ENCODE results near the gene NRGN. TPM values are rescaled to one million over a fixed set of nuclear protein-coding genes. Genes with fewer than 3 reads are reported as not detected.

Gene NRGN
- total and polyA plus RNA-seq, 2 donors, result 0.52 to 4.5 TPM

DNA sequence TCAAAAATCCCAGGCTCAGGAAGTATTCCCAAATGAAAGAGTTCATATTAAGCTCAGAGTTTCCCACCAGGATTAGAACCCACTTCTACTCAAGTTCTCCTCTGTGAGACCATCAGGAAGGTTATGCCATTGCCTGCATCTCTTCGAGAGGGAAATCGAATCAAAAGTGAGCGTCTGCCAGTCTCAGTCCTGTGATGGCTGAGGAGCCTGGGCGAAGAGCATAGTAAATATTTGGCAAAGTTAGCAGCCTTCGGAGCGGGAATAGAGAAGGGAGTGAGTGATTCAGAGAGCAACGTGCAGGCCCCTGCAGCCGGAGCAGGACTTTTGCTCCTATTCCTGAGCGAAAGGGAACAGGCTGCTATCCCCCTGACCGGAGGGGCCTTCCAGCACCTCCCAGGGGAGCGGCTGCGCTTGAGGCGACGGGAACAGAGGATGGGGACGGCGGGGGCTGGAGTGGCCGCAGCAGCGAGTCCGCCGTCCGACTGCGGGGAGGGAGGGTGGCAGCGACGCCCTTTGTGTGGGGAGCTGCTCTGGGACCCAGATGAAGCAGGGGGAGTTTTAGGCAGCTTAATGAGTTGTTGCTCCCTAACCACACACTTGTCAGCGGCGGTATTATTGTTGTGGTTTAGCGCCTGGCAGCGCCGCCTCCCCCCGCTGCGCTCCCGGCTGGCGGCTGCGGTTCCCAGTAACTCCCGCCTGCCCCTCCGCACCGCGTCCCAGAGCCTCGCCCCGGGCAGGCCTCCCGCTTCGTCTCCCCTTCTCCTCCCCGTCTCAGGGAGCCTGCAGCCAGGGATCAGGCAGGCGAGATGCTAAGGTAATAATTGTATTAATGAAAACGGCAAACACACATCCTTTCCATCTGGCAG lies 21.7 kb upstream of the NRGN start:
- H3K27ac ChIP-seq (ENCODE audit: low read depth in 1 of 2, low read length in 1 of 2), result no peak overlapping the region
- H3K9me3 ChIP-seq (ENCODE audit: control insufficient read depth in 2 of 2, insufficient read depth in 1 of 2, low read length in 1 of 2), result no peaks in the 10 kb centered on the region
- peaks cover 16 to 65% of the 10 kb centered on the region in 2 donors for H3K27me3 ChIP-seq (ENCODE audit: control insufficient read depth in 2 of 2, insufficient read depth in 1 of 2, low read length in 1 of 2)
- H3K36me3 ChIP-seq (ENCODE audit: control insufficient read depth in 2 of 2, insufficient read depth in 2 of 2, low read length in 1 of 2), result no peaks in the 10 kb centered on the region
- 1% methylated on average over 45 of the region's 45 CpGs for WGBS
- DNase-seq (ENCODE audit: low read depth in 6 of 9, low spot score in 9 of 9), result peak in 2 of 9 donors; percentile 2 to 62
- H3K4me1 ChIP-seq (ENCODE audit: control insufficient read depth in 2 of 2, insufficient read depth in 2 of 2, low read length in 2 of 2), result peaks cover 10 to 24% of the 10 kb centered on the region in 2 donors
- peak overlapping the region in 1 of 2 donors; percentile 37 for H3K4me3 ChIP-seq (ENCODE audit: low read length in 2 of 2)

DNA sequence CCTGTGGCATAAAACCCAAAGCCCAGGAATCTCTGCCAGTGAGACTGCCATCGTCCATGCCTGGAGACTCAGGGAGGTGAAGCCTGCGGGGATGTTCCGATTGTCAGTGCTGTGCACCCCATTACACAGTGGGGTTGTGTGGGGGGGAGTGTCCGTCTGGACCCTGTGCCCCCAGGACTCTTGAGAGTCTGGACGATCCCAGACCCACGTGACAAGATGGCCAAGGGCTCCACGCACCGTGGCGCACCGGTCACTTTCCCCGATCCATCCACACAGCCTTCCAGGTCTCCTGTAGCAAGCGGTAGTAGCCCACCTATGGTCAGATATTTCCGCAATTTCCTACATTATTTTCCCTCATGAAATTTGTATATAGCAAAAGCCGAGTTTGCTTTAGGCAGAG lies 20.9 kb upstream of the NRGN start:
- no peak overlapping the region for H3K27ac ChIP-seq (ENCODE audit: low read depth in 1 of 2, low read length in 1 of 2)

DNA sequence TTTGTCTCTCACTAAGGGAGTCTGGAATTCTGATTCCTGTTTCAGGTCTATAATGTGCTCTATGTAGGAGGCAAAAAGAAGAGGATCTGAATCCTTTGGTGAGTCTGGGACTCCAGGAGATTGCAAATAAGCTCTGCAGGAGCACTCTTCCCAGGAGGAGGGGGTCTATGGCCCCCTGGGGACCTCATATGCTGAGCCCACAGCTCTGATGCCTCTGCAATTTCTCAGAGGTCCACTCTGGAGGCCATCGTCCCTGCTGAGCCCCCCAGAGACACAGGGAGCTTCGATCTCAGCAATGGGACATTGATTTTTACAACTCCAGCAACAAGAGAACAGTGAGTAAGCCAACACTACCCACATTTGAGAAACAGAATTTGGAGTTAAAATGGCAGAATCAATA lies 20.2 kb upstream of the NRGN start:
- DNase-seq (ENCODE audit: low read depth in 6 of 9, low spot score in 9 of 9), result no peak
- H3K36me3 ChIP-seq (ENCODE audit: control insufficient read depth in 2 of 2, insufficient read depth in 2 of 2, low read length in 1 of 2), result no peaks in the 10 kb centered on the region
- no peaks in the 10 kb centered on the region for H3K9me3 ChIP-seq (ENCODE audit: control insufficient read depth in 2 of 2, insufficient read depth in 1 of 2, low read length in 1 of 2)
- peaks cover 14 to 71% of the 10 kb centered on the region in 2 donors for H3K27me3 ChIP-seq (ENCODE audit: control insufficient read depth in 2 of 2, insufficient read depth in 1 of 2, low read length in 1 of 2)
- 92% methylated on average over 2 of the region's 2 CpGs for WGBS
- H3K27ac ChIP-seq (ENCODE audit: low read depth in 1 of 2, low read length in 1 of 2), result no peak overlapping the region
- no peak overlapping the region for H3K4me3 ChIP-seq (ENCODE audit: low read length in 2 of 2)
- peaks cover 10 to 24% of the 10 kb centered on the region in 2 donors for H3K4me1 ChIP-seq (ENCODE audit: control insufficient read depth in 2 of 2, insufficient read depth in 2 of 2, low read length in 2 of 2)

More for the DNA sequence above, 20.9 kb upstream of the NRGN start:
- Histone ChIP-seq H3K4me1 (ENCODE audit: control insufficient read depth in 2 of 2, insufficient read depth in 2 of 2, low read length in 2 of 2) (peaks cover 10 to 24% of the 10 kb centered on the region in 2 donors), H3K9me3 (ENCODE audit: control insufficient read depth in 2 of 2, insufficient read depth in 1 of 2, low read length in 1 of 2) (no peaks in the 10 kb centered on the region), H3K27me3 (ENCODE audit: control insufficient read depth in 2 of 2, insufficient read depth in 1 of 2, low read length in 1 of 2) (peaks cover 16 to 69% of the 10 kb centered on the region in 2 donors), H3K36me3 (ENCODE audit: control insufficient read depth in 2 of 2, insufficient read depth in 2 of 2, low read length in 1 of 2) (no peaks in the 10 kb centered on the region), H3K4me3 (ENCODE audit: low read length in 2 of 2) (no peak overlapping the region)
- no peak for DNase-seq (ENCODE audit: low read depth in 6 of 9, low spot score in 9 of 9)
- 79% methylated on average over 14 of the region's 14 CpGs for WGBS

DNA sequence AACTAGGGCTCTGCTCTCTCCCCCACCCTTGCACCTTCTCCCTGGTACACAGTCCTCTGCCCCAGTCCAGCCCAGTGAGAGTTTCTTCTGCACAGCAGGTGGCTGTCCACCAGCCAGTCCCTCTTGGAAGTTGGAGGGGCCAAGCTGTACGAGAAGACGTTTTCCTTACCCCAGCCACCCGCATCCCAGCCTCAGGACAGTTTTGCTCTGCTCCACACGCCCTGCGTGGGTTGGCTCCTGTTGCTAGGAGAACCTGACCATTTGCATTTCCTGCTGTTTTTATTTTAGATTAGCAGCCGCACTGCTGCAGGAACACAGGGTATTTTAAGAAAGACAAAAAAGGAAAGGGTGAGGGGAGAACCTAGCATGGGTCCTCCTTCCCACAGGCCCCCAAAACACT lies 17.6 kb upstream of the NRGN start:
- 15% methylated on average over 6 of the region's 6 CpGs for WGBS
- H3K27me3 ChIP-seq (ENCODE audit: control insufficient read depth in 2 of 2, insufficient read depth in 1 of 2, low read length in 1 of 2), result peaks cover 11 to 67% of the 10 kb centered on the region in 2 donors

DNA sequence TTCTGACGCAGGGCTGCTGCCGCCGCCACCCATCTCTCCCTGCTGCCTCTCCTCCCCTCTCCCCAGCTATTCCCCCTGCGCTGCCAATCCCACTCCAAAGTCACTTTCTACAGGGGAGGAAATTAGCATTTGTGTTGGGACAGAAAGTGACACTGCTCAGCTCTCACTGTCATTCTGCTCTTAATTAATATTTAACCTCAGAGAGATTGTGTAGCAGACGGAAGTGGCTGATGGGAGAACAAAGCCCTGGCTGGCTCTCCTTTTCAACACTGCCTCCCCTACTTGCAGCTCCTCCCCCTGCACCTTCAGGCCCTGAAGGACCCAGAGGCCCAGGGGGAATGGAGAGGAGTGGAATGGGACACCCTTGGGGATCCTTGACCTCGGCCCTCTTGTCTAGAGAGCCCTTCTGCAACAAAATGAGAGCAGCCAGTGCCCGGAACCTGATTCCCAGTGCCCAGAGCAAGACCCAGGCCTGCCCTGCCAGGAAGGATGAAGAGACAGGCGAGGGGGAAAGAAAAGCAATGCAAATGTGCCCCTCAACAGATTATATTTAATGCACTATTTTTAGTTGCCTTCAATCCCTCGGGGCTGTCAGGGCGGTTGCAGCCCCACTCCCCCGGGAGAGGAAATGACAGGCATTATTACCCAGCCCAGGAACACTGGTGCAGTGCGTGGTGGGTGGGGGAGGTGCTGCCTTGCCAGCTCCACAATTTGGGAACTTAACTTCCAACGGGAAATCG lies 14.6 kb upstream of the NRGN start:
- no peak for DNase-seq (ENCODE audit: low read depth in 6 of 9, low spot score in 9 of 9)
- H3K27me3 ChIP-seq (ENCODE audit: control insufficient read depth in 2 of 2, insufficient read depth in 1 of 2, low read length in 1 of 2), result peaks cover 0 to 37% of the 10 kb centered on the region in 2 donors
- no peak overlapping the region for H3K4me3 ChIP-seq (ENCODE audit: low read length in 2 of 2)
- peaks cover 0 to 20% of the 10 kb centered on the region in 2 donors for H3K4me1 ChIP-seq (ENCODE audit: control insufficient read depth in 2 of 2, insufficient read depth in 2 of 2, low read length in 2 of 2)
- H3K36me3 ChIP-seq (ENCODE audit: control insufficient read depth in 2 of 2, insufficient read depth in 2 of 2, low read length in 1 of 2), result no peaks in the 10 kb centered on the region
- no peaks in the 10 kb centered on the region for H3K9me3 ChIP-seq (ENCODE audit: control insufficient read depth in 2 of 2, insufficient read depth in 1 of 2, low read length in 1 of 2)
- H3K27ac ChIP-seq (ENCODE audit: low read depth in 1 of 2, low read length in 1 of 2), result no peak overlapping the region
- WGBS, result 43% methylated on average over 14 of the region's 14 CpGs

More for the DNA sequence above, 17.6 kb upstream of the NRGN start:
- Histone ChIP-seq H3K4me3 (ENCODE audit: low read length in 2 of 2) (no peak overlapping the region), H3K4me1 (ENCODE audit: control insufficient read depth in 2 of 2, insufficient read depth in 2 of 2, low read length in 2 of 2) (peaks cover 10 to 34% of the 10 kb centered on the region in 2 donors), H3K36me3 (ENCODE audit: control insufficient read depth in 2 of 2, insufficient read depth in 2 of 2, low read length in 1 of 2) (no peaks in the 10 kb centered on the region), H3K9me3 (ENCODE audit: control insufficient read depth in 2 of 2, insufficient read depth in 1 of 2, low read length in 1 of 2) (no peaks in the 10 kb centered on the region), H3K27ac (ENCODE audit: low read depth in 1 of 2, low read length in 1 of 2) (no peak overlapping the region)
- DNase-seq (ENCODE audit: low read depth in 6 of 9, low spot score in 9 of 9), result no peak

DNA sequence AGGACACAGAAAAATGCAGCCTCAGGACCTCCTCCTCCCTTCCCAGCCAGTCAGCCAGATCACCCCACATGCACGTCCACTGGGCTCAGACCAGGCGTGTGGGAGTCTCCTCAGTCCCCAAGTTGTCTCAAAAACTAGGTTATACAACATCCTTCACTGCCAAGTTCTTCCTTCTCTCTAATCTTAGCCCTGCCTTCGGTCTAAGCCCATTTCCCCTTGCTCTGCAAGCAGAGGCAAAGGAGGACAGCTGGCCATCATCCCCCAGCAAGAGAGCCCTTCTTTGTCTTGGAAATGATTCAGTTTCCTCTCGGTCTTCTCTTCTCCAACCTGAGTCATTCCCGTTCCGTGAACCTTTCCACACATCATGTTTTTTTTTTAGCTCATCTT lies 14.0 kb upstream of the NRGN start:
- H3K4me3 ChIP-seq (ENCODE audit: low read length in 2 of 2), result no peak overlapping the region
- H3K4me1 ChIP-seq (ENCODE audit: control insufficient read depth in 2 of 2, insufficient read depth in 2 of 2, low read length in 2 of 2), result peaks cover 0 to 20% of the 10 kb centered on the region in 2 donors
- no peak for DNase-seq (ENCODE audit: low read depth in 6 of 9, low spot score in 9 of 9)
- 37% methylated on average over 6 of the region's 6 CpGs for WGBS
- no peaks in the 10 kb centered on the region for H3K9me3 ChIP-seq (ENCODE audit: control insufficient read depth in 2 of 2, insufficient read depth in 1 of 2, low read length in 1 of 2)
- H3K27ac ChIP-seq (ENCODE audit: low read depth in 1 of 2, low read length in 1 of 2), result no peak overlapping the region
- no peaks in the 10 kb centered on the region for H3K36me3 ChIP-seq (ENCODE audit: control insufficient read depth in 2 of 2, insufficient read depth in 2 of 2, low read length in 1 of 2)
- peaks cover 0 to 34% of the 10 kb centered on the region in 2 donors for H3K27me3 ChIP-seq (ENCODE audit: control insufficient read depth in 2 of 2, insufficient read depth in 1 of 2, low read length in 1 of 2)

- Histone ChIP-seq H3K36me3 (ENCODE audit: control insufficient read depth in 2 of 2, insufficient read depth in 2 of 2, low read length in 1 of 2) (no peaks in the 10 kb centered on the region), H3K4me1 (ENCODE audit: control insufficient read depth in 2 of 2, insufficient read depth in 2 of 2, low read length in 2 of 2) (peaks cover 0 to 10% of the 10 kb centered on the region in 2 donors), H3K27ac (ENCODE audit: low read depth in 1 of 2, low read length in 1 of 2) (no peak overlapping the region), H3K4me3 (ENCODE audit: low read length in 2 of 2) (no peak overlapping the region), H3K27me3 (ENCODE audit: control insufficient read depth in 2 of 2, insufficient read depth in 1 of 2, low read length in 1 of 2) (peaks cover 0 to 18% of the 10 kb centered on the region in 2 donors), H3K9me3 (ENCODE audit: control insufficient read depth in 2 of 2, insufficient read depth in 1 of 2, low read length in 1 of 2) (no peaks in the 10 kb centered on the region)
- 94% methylated on average over 4 of the region's 4 CpGs for WGBS
- DNase-seq (ENCODE audit: low read depth in 6 of 9, low spot score in 9 of 9), result no peak
Measured at GRCh38 chr11:124727474-124727873, 12.3 kb upstream of the NRGN start.

DNA sequence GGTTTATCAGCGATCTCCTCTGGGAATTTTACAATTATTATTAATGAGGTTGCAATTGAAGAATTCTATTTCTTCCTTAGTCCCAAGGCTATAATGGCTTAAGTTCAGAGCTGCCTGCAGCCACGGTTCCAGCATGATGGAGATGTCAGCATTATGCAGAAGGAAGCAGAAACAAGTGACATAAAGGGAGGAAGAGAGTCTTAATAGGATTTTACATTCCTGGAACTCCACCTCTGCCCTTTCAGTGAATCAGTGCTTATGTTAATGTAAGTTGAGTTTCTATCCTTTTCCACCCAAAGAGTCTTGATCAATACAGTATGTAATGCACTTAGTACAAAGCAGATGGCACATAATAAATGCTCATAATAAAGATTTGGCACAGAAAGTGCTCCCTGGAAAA lies 11.6 kb upstream of the NRGN start:
- Histone ChIP-seq H3K27ac (ENCODE audit: low read depth in 1 of 2, low read length in 1 of 2) (no peak overlapping the region), H3K27me3 (ENCODE audit: control insufficient read depth in 2 of 2, insufficient read depth in 1 of 2, low read length in 1 of 2) (peaks cover 0 to 11% of the 10 kb centered on the region in 2 donors), H3K4me3 (ENCODE audit: low read length in 2 of 2) (no peak overlapping the region), H3K9me3 (ENCODE audit: control insufficient read depth in 2 of 2, insufficient read depth in 1 of 2, low read length in 1 of 2) (no peaks in the 10 kb centered on the region), H3K36me3 (ENCODE audit: control insufficient read depth in 2 of 2, insufficient read depth in 2 of 2, low read length in 1 of 2) (no peaks in the 10 kb centered on the region), H3K4me1 (ENCODE audit: control insufficient read depth in 2 of 2, insufficient read depth in 2 of 2, low read length in 2 of 2) (peaks cover 0 to 10% of the 10 kb centered on the region in 2 donors)
- 96% methylated on average over 2 of the region's 2 CpGs for WGBS
- DNase-seq (ENCODE audit: low read depth in 6 of 9, low spot score in 9 of 9), result no peak

- Histone ChIP-seq H3K27ac (ENCODE audit: low read depth in 1 of 2, low read length in 1 of 2) (no peak overlapping the region), H3K36me3 (ENCODE audit: control insufficient read depth in 2 of 2, insufficient read depth in 2 of 2, low read length in 1 of 2) (no peaks in the 10 kb centered on the region), H3K27me3 (ENCODE audit: control insufficient read depth in 2 of 2, insufficient read depth in 1 of 2, low read length in 1 of 2) (peaks cover 0 to 7% of the 10 kb centered on the region in 2 donors), H3K4me3 (ENCODE audit: low read length in 2 of 2) (no peak overlapping the region), H3K4me1 (ENCODE audit: control insufficient read depth in 2 of 2, insufficient read depth in 2 of 2, low read length in 2 of 2) (peaks cover 0 to 10% of the 10 kb centered on the region in 2 donors), H3K9me3 (ENCODE audit: control insufficient read depth in 2 of 2, insufficient read depth in 1 of 2, low read length in 1 of 2) (no peaks in the 10 kb centered on the region)
- 99% methylated on average over 4 of the region's 4 CpGs for WGBS
- DNase-seq (ENCODE audit: low read depth in 6 of 9, low spot score in 9 of 9), result no peak
Measured at GRCh38 chr11:124729571-124729970, 10.2 kb upstream of the NRGN start.
